GM23248 (cell line): Measurements from ENCODE around the gene LIN37.

ENCODE experiments used
- EZH2 ChIP-seq: fragments of 200-600 bp; sonication (generic); IDR thresholded peaks from 2 replicates; pipeline ENCODE4 v1.6.1; 2018; ENCODE audit warnings: antibody characterized with exemption, mild to moderate bottlenecking; ENCODE audit not compliant: insufficient read depth, poor library complexity, severe bottlenecking
- EZH2phosphoT487 ChIP-seq: fragments of 200-600 bp; sonication (generic); IDR thresholded peaks from 2 replicates; pipeline ENCODE4 v1.6.1; 2018; ENCODE audit warnings: antibody characterized with exemption, moderate library complexity, mild to moderate bottlenecking, low read depth; ENCODE audit not compliant: insufficient read depth

GRCh38 chr19:35746087-35746462 lies 2.3 kb upstream of the LIN37 start:
- TF ChIP-seq EZH2phosphoT487, result no peak
- TF ChIP-seq EZH2, result no peak
